Esophagus muscularis mucosa (tissue), 3 donors: ENCODE data around the gene BCL11B.

Experiments used
- CTCF ChIP-seq, 3 experiments: fragments of 200-600 bp in 2 of 3; fragments of 450-650 bp in 1 of 3; sonication (generic) in 2 of 3; IDR thresholded peaks; one replicate each; pipeline ENCODE4 v1.5.1; 2017 to 2019; ENCODE audit warnings: antibody characterized with exemption in 3 of 3, mild to moderate bottlenecking in 2 of 3, moderate library complexity in 1 of 3
- POLR2AphosphoS5 ChIP-seq, 2 donors: sonication (generic); formaldehyde crosslinking; IDR thresholded peaks; one replicate each; pipeline ENCODE4 v1.6.1; 2017; ENCODE audit warnings: antibody characterized with exemption in 2 of 2

DNA sequence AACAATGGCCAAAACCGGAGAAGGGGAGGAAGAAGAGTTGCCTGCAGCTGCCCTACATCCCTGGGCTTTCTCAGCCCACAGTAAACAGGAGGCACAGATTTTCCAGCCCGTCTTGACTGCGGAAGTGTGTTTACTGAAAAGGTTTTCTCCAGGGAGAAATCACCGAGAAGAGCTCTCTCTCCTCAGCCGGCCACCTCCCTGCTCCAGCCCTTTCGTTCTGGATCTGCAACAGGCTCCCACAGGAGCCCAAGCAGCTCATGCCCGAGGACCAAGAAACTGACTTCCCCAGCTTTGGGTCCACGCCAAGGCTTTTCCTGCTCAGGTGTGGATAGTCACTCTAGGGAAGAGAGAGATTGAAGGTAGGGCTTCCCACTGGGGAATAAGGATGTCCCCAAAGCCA, 61.7 kb downstream of the BCL11B start:
- no peak for TF ChIP-seq CTCF (IDR thresholded peaks at IDR 0.05)
- TF ChIP-seq POLR2AphosphoS5 (IDR thresholded peaks at IDR 0.05), result no peak
